Gastrocnemius medialis (tissue), 4 donors: ENCODE results near the gene SLC5A12. TPM values are rescaled to one million over a fixed set of nuclear protein-coding genes. Genes with fewer than 3 reads are reported as not detected.

Experiments used
- ATAC-seq, 2 donors: fragments of 150-250 bp; one replicate each; pipeline ENCODE4 v1.9.1; 2016
- DNase-seq, 2 donors: peaks; one replicate each; pipeline ENCODE4 v3.0.0-alpha.2; 2019
- H3K27ac ChIP-seq, 4 donors: fragments of 200-600 bp; sonication (generic); 1 replicate in 1 of 4; 2 replicates in 3 of 4; pipeline ENCODE4 v1.5.1; 2016 to 2018; ENCODE audit warnings: mild to moderate bottlenecking in 2 of 4, moderate library complexity in 1 of 4
- H3K27me3 ChIP-seq, 3 donors: fragments of 200-600 bp; sonication (generic) in 2 of 3; 1 replicate in 1 of 3; 2 replicates in 2 of 3; pipeline versions ENCODE4 v1.5.1 to v1.6.0; 2016 to 2019; ENCODE audit warnings: mild to moderate bottlenecking in 1 of 3, moderate library complexity in 1 of 3
- H3K36me3 ChIP-seq, 2 donors: fragments of 200-600 bp; sonication (generic) in 1 of 2; one replicate each; pipeline ENCODE4 v1.5.1; 2017 to 2018
- H3K4me1 ChIP-seq, 2 donors: fragments of 200-600 bp; sonication (generic) in 1 of 2; one replicate each; pipeline ENCODE4 v1.5.1; 2016 to 2017; ENCODE audit warnings: mild to moderate bottlenecking in 2 of 2
- H3K4me3 ChIP-seq, 4 donors: fragments of 200-600 bp; sonication (generic) in 3 of 4; 1 replicate in 1 of 4; 2 replicates in 3 of 4; pipeline ENCODE4 v1.5.1; 2016 to 2019; ENCODE audit warnings: mild to moderate bottlenecking in 2 of 4
- H3K9me3 ChIP-seq, 3 donors: fragments of 200-600 bp; sonication (generic) in 2 of 3; 1 replicate in 1 of 3; 2 replicates in 2 of 3; pipeline ENCODE4 v1.5.1; 2016 to 2019
- CTCF ChIP-seq, 5 experiments: fragments of 450-650 bp in 3 of 5; fragments of 200-600 bp in 2 of 5; sonication (generic) in 2 of 5; IDR thresholded peaks in 4 of 5; conservative IDR thresholded peaks in 1 of 5; 1 replicate in 4 of 5; 2 replicates in 1 of 5; pipeline ENCODE4 v1.5.1; 2016 to 2019; ENCODE audit warnings: antibody characterized with exemption in 5 of 5, mild to moderate bottlenecking in 3 of 5, moderate library complexity in 3 of 5
- POLR2A ChIP-seq, 2 donors: fragments of 450-650 bp; IDR thresholded peaks; one replicate each; pipeline ENCODE4 v1.6.1; 2017; ENCODE audit warnings: antibody characterized with exemption in 2 of 2, mild to moderate bottlenecking in 2 of 2, moderate library complexity in 2 of 2
- in situ Hi-C, 4 donors: fragments of 200-750 bp; cut with MboI; loops; one replicate each; pipeline versions ENCODE4 v1.15.0 to v1.8.0; 2017; ENCODE audit warnings: low sequenced_read_pairs in 4 of 4
- intact Hi-C: fragments of 100-400 bp; cut with DNase I; formaldehyde crosslinking; loops from one replicate; pipeline ENCODE4 v1.15.1; 2023; ENCODE audit warnings: low total_unique reads
- total RNA-seq, 4 donors: library from RNA; depleted of rRNA; stranded (reverse); fragments of >200 nt; gene quantifications; one replicate each; pipeline versions ENCODE4 v1.1.0 to v1.2.3, GENCODE V29; 2016

The SLC5A12 gene
- total RNA-seq, 4 donors from 2014 or later: not detected

GRCh38 chr11:26687351-26687750 lies 34.5 kb downstream of the SLC5A12 start:
- Histone ChIP-seq H3K9me3 (no peaks in the 10 kb centered on the region), H3K4me3 (no peak overlapping the region), H3K36me3 (no peaks in the 10 kb centered on the region), H3K4me1 (no peaks in the 10 kb centered on the region), H3K27ac (no peak overlapping the region), H3K27me3 (no peaks in the 10 kb centered on the region)
- ATAC-seq (no peak), DNase-seq (no peak)
- TF ChIP-seq POLR2A (IDR thresholded peaks at IDR 0.05) (no peak), CTCF (IDR thresholded peaks at IDR 0.05 in 4 of 5, conservative IDR thresholded peaks at IDR 0.05 in 1 of 5) (no peak)
- intact Hi-C loops (no loop called here), in situ Hi-C loops (no loop called here)

DNA sequence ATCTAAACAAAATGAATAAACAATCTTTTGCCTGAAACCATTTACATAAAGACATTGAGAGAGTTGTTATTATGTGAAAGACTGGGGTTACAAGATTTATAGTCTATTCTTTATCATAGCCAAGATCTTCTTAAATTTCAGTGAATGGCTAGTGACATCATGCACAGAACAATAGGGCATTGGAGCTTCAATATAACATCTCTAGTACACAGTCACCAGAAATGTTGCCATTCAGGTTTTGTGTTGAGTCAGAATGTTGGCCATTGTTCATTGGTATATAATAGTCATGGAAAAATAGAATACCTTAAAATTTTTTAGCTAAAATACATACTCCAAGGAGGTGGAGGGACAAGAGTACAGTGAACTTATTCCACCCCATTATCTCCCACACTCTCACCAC lies 44.3 kb downstream of the SLC5A12 start:
- intact Hi-C loops: no loop called here

DNA sequence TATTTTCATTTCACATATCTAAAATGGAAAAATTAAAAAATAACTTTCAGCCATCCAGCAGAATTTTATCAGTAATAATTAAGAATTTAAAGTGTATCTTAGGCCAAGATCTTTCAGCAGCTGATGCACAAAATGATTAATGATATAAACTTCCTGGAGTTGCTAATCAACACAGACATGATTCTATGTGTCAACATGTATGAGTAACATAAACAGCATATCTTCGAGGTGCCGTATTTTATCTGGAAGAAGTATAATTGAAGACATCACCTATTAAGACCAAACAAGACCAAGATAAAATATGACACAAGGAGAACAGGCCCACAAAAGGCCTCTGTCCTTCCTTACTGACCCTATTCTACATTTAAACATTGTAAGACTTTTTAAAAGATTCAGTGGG lies 45.2 kb downstream of the SLC5A12 start:
- Histone ChIP-seq H3K27ac (no peak overlapping the region), H3K27me3 (no peaks in the 10 kb centered on the region), H3K36me3 (no peaks in the 10 kb centered on the region), H3K4me3 (no peak overlapping the region), H3K9me3 (no peaks in the 10 kb centered on the region), H3K4me1 (no peaks in the 10 kb centered on the region)
- ATAC-seq: no peak
- no peak for DNase-seq
- intact Hi-C loops (no loop called here), in situ Hi-C loops (no loop called here)
- no peak for TF ChIP-seq POLR2A (IDR thresholded peaks at IDR 0.05)
- TF ChIP-seq CTCF (IDR thresholded peaks at IDR 0.05 in 4 of 5, conservative IDR thresholded peaks at IDR 0.05 in 1 of 5): no peak

More for the DNA sequence above, 44.3 kb downstream of the SLC5A12 start:
- Histone ChIP-seq H3K4me1 (no peaks in the 10 kb centered on the region), H3K36me3 (no peaks in the 10 kb centered on the region), H3K27me3 (no peaks in the 10 kb centered on the region), H3K4me3 (no peak overlapping the region), H3K27ac (no peak overlapping the region), H3K9me3 (no peaks in the 10 kb centered on the region)
- TF ChIP-seq CTCF (IDR thresholded peaks at IDR 0.05 in 4 of 5, conservative IDR thresholded peaks at IDR 0.05 in 1 of 5): no peak
- TF ChIP-seq POLR2A (IDR thresholded peaks at IDR 0.05): no peak
- in situ Hi-C loops: no loop called here
- DNase-seq: no peak
- ATAC-seq: no peak

- Histone ChIP-seq H3K9me3 (no peaks in the 10 kb centered on the region), H3K27me3 (no peaks in the 10 kb centered on the region), H3K4me1 (no peaks in the 10 kb centered on the region), H3K4me3 (no peak overlapping the region), H3K27ac (no peak overlapping the region), H3K36me3 (no peaks in the 10 kb centered on the region)
- no peak for DNase-seq
- no peak for ATAC-seq
- in situ Hi-C loops (no loop called here), intact Hi-C loops (no loop called here)
- TF ChIP-seq POLR2A (IDR thresholded peaks at IDR 0.05) (no peak), CTCF (IDR thresholded peaks at IDR 0.05 in 4 of 5, conservative IDR thresholded peaks at IDR 0.05 in 1 of 5) (no peak)
Observed at GRCh38 chr11:26675233-26675928, 46.5 kb downstream of the SLC5A12 start.

DNA sequence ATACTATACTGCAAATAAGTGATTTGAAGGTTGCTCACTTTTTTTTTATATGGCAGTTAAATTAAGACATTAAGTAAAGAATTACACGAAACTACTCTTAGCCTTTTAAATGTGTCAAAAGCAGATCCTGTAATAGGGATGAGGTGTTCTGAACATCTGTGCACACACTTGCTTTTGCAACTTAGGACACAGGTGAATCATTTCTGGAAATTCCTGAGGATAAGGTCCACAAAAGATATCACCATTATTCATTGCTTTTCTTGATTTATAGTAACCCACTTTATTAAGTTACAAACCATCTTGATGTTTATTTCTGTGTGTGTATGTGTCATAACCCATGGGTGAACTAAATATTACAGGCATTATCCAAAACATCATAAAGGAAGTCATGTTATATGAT lies 55.9 kb downstream of the SLC5A12 start:
- no peaks in the 10 kb centered on the region for H3K9me3 ChIP-seq
- H3K27ac ChIP-seq: no peak overlapping the region
- no peak for ATAC-seq
- intact Hi-C loops: no loop called here
- no peak overlapping the region for H3K4me3 ChIP-seq
- DNase-seq: no peak
- H3K27me3 ChIP-seq: no peaks in the 10 kb centered on the region
- in situ Hi-C loops: no loop called here
- TF ChIP-seq POLR2A (IDR thresholded peaks at IDR 0.05): no peak
- no peak for TF ChIP-seq CTCF (IDR thresholded peaks at IDR 0.05 in 4 of 5, conservative IDR thresholded peaks at IDR 0.05 in 1 of 5)
- no peaks in the 10 kb centered on the region for H3K4me1 ChIP-seq
- no peaks in the 10 kb centered on the region for H3K36me3 ChIP-seq
